Measurements from ENCODE around the gene HOXA9.

The HOXA9 gene

GRCh38 chr7:27151341-27151930, 13.9 kb downstream of the HOXA9 start (continued):
- TF ChIP-seq PRDM2 (tag by site-specific recombination; IDR thresholded peaks at IDR 0.05; ENCODE audit: borderline replicate concordance) (no peak), EGR2 (tag by site-specific recombination; IDR thresholded peaks at IDR 0.05; ENCODE audit: low read depth) (peak; percentile 75; the same call in 1 of the 2 replicates), ZNF169 (tag by site-specific recombination; IDR thresholded peaks at IDR 0.05) (no peak), ZNF184 (tag by site-specific recombination; IDR thresholded peaks at IDR 0.05) (no peak), ZNF155 (tag by site-specific recombination; IDR thresholded peaks at IDR 0.05) (no peak)

GRCh38 chr7:27150568-27151340, 14.6 kb downstream of the HOXA9 start:
- peak overlapping the region; percentile 99 for H3K27ac ChIP-seq (ENCODE audit: extremely low read depth, low read depth, low read length)
- no peaks in the 10 kb centered on the region for H3K9me3 ChIP-seq (ENCODE audit: control insufficient read depth, insufficient read depth, low read depth, low read length)
- ChIA-PET POLR2A (interaction anchor here (0.6 to 5.6 kb wide), 11 partner anchors 11 to 775 kb away, joined by 3 to 42 read pairs (median 9); partner anchors contain the start of genes HOXA10, HOXA11, HOXA4 and HOXA9), CTCF (interaction anchor here (0.5 to 4.3 kb wide), 24 partner anchors 8 to 1304 kb away, joined by 3 to 50 read pairs (median 4); partner anchors contain the start of gene HOXA4)
- H3K4me3 ChIP-seq (ENCODE audit: low read depth, low read length): peak overlapping the region; percentile 59
- peaks cover 11% of the 10 kb centered on the region for H3K4me1 ChIP-seq (ENCODE audit: control insufficient read depth, insufficient read depth, low read length)
- H3K36me3 ChIP-seq (ENCODE audit: control insufficient read depth in 2 of 2, insufficient read depth in 1 of 2, low read length in 2 of 2): peaks cover 0 to 41% of the 10 kb centered on the region in 2 experiments; a peak in 2 of 3 replicates
- TF ChIP-seq KLF10 (tag by site-specific recombination; IDR thresholded peaks at IDR 0.05) (peak; percentile 18; the same call in 1 of the 2 replicates), FEZF1 (tag by site-specific recombination; IDR thresholded peaks at IDR 0.05) (peak; percentile 20; the same call in 1 of the 2 replicates), ZSCAN30 (tag by site-specific recombination; IDR thresholded peaks at IDR 0.05) (peak; percentile 51; the same call in 1 of the 2 replicates), CTCF (tag by site-specific recombination; IDR thresholded peaks at IDR 0.05) (peak; percentile 87), RBAK (tag by site-specific recombination; IDR thresholded peaks at IDR 0.05) (no peak), ZBTB26 (tag by site-specific recombination; optimal IDR thresholded peaks at IDR 0.05) (peak; percentile 79), ZNF157 (tag by site-specific recombination; IDR thresholded peaks at IDR 0.05) (no peak), ZNF548 (tag by site-specific recombination; IDR thresholded peaks at IDR 0.05) (no peak), ZNF555 (tag by site-specific recombination; conservative IDR thresholded peaks at IDR 0.05) (no peak), TRIM28 (IDR thresholded peaks at IDR 0.05; ENCODE audit: borderline replicate concordance, low read length) (peak; percentile 32; the same call in 1 of the 2 replicates), ZBTB49 (tag by site-specific recombination; IDR thresholded peaks at IDR 0.05; ENCODE audit: low read depth) (no peak), ZXDB (tag by site-specific recombination; IDR thresholded peaks at IDR 0.05) (0 out of 2 replicates have a peak, but pooled peaks have one; percentile 8), YY2 (tag by site-specific recombination; IDR thresholded peaks at IDR 0.05) (peak; percentile 48), KLF17 (tag by site-specific recombination; IDR thresholded peaks at IDR 0.05) (no peak), ZFP37 (tag by site-specific recombination; IDR thresholded peaks at IDR 0.05) (peak; percentile 66), SCRT1 (tag by site-specific recombination; IDR thresholded peaks at IDR 0.05; ENCODE audit: borderline replicate concordance) (peak; percentile 62)
